Activated CD4-positive, alpha-beta T cell treated with anti-CD3 and anti-CD28 coated beads, Interleukin-2, amount 10 ng/mL, durations not matched to agents 24 days and 14 days (primary cell): ENCODE data around the gene SANBR. TPM values are rescaled to one million over a fixed set of nuclear protein-coding genes. Genes with fewer than 3 reads are reported as not detected.

ENCODE experiments used
- DNase-seq: peaks from one replicate; pipeline ENCODE4 v3.0.0; 2022
- H3K27ac Mint-ChIP-seq: one replicate; pipeline ENCODE4 v1.8.0; 2022; ENCODE audit warnings: mild to moderate bottlenecking, mixed read lengths
- H3K27me3 Mint-ChIP-seq: one replicate; pipeline ENCODE4 v1.8.0; 2022; ENCODE audit warnings: mixed read lengths
- H3K36me3 Mint-ChIP-seq: one replicate; pipeline ENCODE4 v1.8.0; 2022; ENCODE audit warnings: low read depth, mild to moderate bottlenecking, mixed read lengths
- H3K4me1 Mint-ChIP-seq: one replicate; pipeline ENCODE4 v1.8.0; 2021; ENCODE audit warnings: mixed read lengths
- H3K4me3 Mint-ChIP-seq: one replicate; pipeline ENCODE4 v1.8.0; 2022; ENCODE audit warnings: mild to moderate bottlenecking, moderate library complexity, mixed read lengths
- H3K9me3 Mint-ChIP-seq: one replicate; pipeline ENCODE4 v1.8.0; 2021; ENCODE audit warnings: mixed read lengths
- intact Hi-C: fragments of 100-400 bp; cut with micrococcal nuclease; formaldehyde crosslinking; loops from one replicate; pipeline ENCODE4 v1.15.1; 2023
- total RNA-seq: library from RNA; stranded (reverse); gene quantifications from 2 replicates; pipeline ENCODE4 v1.2.3, GENCODE V29; 2022

Gene SANBR
- total RNA-seq, 1 donor from 2014 or later = 3.4 TPM

DNA sequence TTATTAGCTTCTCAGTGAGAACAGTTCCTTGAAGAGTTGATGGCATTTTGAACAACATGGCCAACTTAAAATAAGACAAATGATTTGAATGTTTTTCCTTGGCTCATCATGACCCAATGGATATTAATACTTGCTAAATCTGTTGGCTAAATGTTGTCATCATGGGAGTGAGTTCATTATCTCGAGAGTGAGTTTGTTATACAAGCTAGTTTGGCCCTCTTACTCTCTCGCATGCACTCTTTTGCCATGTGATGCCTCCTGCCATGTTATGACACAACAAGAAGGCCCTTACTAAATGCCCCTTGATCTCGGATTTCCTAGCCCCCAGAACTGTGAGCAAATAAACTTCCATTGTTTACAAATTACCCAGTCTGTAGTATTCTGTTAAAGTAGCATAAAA, 22.9 kb upstream of the SANBR start:
- peaks cover 30% of the 10 kb centered on the region for H3K36me3 Mint-ChIP-seq
- peaks cover 7% of the 10 kb centered on the region for H3K4me1 Mint-ChIP-seq
- H3K27ac Mint-ChIP-seq = no peak overlapping the region
- no peaks in the 10 kb centered on the region for H3K27me3 Mint-ChIP-seq
- peaks cover 6% of the 10 kb centered on the region for H3K9me3 Mint-ChIP-seq
- intact Hi-C loops = no loop called here
- H3K4me3 Mint-ChIP-seq = no peak overlapping the region
- no peak for DNase-seq

DNA sequence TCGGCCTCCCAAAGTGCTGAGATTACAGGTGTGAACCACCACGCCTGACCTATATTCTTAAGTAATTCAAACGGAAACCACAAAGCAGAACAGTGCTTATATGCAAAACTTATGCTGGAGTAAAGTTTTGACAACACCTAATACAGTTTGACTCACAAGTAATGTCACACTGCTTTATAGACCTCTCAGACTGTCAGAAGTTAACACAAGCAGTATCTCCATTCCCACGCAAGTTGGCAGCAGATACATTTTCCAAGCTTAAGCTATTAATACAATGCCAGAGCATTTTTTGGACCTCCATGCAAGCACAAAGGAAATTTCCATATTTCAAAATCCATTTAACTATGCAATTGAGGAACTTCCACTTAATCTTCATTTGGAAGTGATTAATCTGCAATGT, 21.0 kb upstream of the SANBR start:
- no peak overlapping the region for H3K4me3 Mint-ChIP-seq
- no peak overlapping the region for H3K27ac Mint-ChIP-seq
- H3K9me3 Mint-ChIP-seq = no peaks in the 10 kb centered on the region
- no peaks in the 10 kb centered on the region for H3K27me3 Mint-ChIP-seq
- intact Hi-C loops = no loop called here
- peaks cover 7% of the 10 kb centered on the region for H3K4me1 Mint-ChIP-seq
- no peak for DNase-seq
- peaks cover 34% of the 10 kb centered on the region for H3K36me3 Mint-ChIP-seq

DNA sequence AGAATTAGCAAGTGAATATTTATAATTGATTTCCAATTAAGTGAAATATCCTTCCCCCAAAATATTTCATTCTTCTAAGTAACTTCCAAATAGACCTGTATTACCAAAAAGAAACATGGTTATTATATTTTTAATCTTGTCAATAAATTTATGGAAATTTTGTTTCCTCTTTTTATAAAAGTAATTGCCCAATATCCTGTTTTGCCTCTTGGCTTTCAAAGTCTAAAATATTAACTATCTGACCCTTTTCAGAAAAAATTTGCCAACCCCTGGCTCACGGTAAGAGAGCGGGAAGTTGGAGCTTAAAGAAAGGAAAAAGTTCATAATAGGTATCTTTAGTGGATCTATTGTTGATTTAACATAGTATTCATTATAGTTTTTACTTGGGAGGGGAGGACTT, 20.4 kb upstream of the SANBR start:
- peaks cover 7% of the 10 kb centered on the region for H3K4me1 Mint-ChIP-seq
- H3K27me3 Mint-ChIP-seq = no peaks in the 10 kb centered on the region
- peaks cover 30% of the 10 kb centered on the region for H3K36me3 Mint-ChIP-seq
- no peak overlapping the region for H3K27ac Mint-ChIP-seq
- intact Hi-C loops = no loop called here
- no peaks in the 10 kb centered on the region for H3K9me3 Mint-ChIP-seq
- H3K4me3 Mint-ChIP-seq = no peak overlapping the region
- DNase-seq = no peak

DNA sequence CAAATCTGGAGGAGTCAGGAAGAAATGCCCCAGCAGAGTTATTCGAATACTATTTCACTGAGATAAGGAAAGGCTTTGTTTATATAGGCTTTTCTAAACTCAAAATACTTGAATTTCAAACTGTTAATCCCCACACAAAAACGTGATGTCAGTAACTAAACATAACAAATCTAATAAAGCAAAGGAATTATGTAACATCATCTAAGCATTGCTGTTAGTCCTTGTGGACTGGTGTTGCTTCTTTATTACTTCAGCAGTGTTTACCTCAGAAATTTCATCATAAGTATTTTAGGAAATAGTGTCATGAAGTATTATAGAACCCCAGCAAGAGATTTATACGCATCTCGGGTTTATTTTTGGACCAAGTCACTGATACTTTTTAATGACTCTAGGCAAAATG, 19.7 kb upstream of the SANBR start:
- Mint-ChIP-seq H3K27me3 (no peaks in the 10 kb centered on the region), H3K4me1 (peaks cover 7% of the 10 kb centered on the region), H3K36me3 (peaks cover 29% of the 10 kb centered on the region), H3K4me3 (no peak overlapping the region), H3K27ac (no peak overlapping the region), H3K9me3 (no peaks in the 10 kb centered on the region)
- intact Hi-C loops = no loop called here
- DNase-seq = no peak

DNA sequence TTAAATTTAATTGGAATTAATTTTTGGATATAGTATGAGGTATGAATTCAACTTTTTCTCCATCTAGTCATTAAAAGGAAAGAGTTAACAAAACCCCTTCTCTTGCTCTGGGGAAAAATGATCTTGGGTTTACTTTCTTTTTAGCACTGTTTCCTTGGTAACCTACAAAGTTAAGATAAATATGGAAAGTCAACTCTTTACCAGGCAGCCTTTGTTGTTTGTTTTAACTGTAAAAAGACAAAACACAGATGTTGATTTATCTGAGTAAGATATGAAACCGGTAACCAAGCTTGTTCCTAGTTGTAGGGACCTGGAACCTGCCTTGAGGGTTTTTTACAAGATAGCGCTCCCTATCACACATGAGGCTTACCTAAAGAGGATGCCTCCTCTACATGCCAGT, 10.1 kb upstream of the SANBR start:
- Mint-ChIP-seq H3K27ac (peak overlapping the region; percentile 4), H3K27me3 (no peaks in the 10 kb centered on the region), H3K36me3 (peaks cover 16% of the 10 kb centered on the region), H3K4me1 (no peaks in the 10 kb centered on the region), H3K4me3 (no peak overlapping the region), H3K9me3 (no peaks in the 10 kb centered on the region)
- intact Hi-C loops = no loop called here
- no peak for DNase-seq

DNA sequence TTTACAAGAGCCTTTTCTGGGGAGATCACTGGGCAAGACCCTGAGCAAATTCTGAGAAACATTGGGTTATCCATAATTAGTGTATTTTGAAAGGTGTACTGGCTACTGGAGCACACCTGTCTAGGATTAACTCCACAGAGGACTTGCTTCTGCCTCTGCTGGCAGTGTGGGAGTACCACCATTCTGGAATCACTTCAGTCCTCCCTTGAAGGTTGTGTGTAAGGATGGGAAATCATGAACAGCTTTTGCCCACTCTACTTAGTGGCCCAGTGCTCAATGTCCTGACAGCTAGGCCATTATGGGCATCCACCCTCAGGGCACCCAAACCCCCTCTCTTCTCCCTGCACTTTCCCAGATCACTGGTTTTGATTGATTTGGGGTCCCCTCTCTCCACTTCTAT, 8.1 kb upstream of the SANBR start:
- Mint-ChIP-seq H3K27me3 (no peaks in the 10 kb centered on the region), H3K4me3 (no peak overlapping the region), H3K36me3 (peaks cover 12% of the 10 kb centered on the region), H3K9me3 (no peaks in the 10 kb centered on the region), H3K27ac (no peak overlapping the region), H3K4me1 (no peaks in the 10 kb centered on the region)
- DNase-seq = no peak
- intact Hi-C loops = no loop called here

DNA sequence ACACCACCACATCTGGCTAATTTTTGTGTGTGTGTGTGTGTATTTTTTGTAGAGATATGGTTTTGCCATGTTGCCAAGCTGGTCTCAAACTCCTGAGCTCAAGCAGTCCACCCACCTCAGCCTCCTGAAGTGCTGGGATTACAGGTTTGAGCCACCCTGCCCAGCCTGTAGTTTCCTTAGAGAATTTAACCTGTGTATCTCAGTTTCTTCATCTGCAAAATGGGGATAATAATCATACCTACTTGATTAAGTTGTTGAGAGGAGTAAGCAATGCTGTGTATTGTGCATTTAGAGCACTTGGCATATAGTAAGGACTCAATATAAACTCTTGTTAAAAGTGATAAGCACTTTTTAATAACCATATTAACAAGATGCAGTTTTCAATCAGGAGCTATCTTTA, 6.3 kb upstream of the SANBR start:
- Mint-ChIP-seq H3K4me3 (no peak overlapping the region), H3K4me1 (no peaks in the 10 kb centered on the region), H3K9me3 (no peaks in the 10 kb centered on the region), H3K27me3 (no peaks in the 10 kb centered on the region), H3K27ac (no peak overlapping the region), H3K36me3 (peaks cover 8% of the 10 kb centered on the region)
- no peak for DNase-seq
- intact Hi-C loops = no loop called here

DNA sequence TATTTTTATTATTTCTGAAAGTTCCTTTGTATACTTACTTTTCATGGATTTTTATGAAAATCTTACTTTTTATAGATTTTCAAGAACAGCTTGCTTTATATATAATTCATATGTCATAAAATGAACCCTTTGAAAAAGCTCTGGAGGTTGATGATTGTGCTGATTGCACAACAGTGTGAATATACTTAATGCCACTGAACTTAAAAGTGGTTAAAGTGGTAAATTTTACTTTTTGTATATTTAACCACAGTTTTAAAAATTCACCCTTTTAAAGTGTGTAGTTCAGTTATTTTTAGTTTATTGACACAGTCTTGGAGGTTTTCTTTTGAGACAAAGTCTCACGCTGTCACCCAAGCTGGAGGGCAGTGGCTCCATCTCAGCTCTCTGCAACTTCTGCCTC, 8.4 kb downstream of the SANBR start:
- Mint-ChIP-seq H3K4me1 (no peaks in the 10 kb centered on the region), H3K9me3 (no peaks in the 10 kb centered on the region), H3K36me3 (peaks cover 5% of the 10 kb centered on the region), H3K4me3 (no peak overlapping the region), H3K27ac (no peak overlapping the region), H3K27me3 (no peaks in the 10 kb centered on the region)
- no peak for DNase-seq
- intact Hi-C loops = no loop called here

DNA sequence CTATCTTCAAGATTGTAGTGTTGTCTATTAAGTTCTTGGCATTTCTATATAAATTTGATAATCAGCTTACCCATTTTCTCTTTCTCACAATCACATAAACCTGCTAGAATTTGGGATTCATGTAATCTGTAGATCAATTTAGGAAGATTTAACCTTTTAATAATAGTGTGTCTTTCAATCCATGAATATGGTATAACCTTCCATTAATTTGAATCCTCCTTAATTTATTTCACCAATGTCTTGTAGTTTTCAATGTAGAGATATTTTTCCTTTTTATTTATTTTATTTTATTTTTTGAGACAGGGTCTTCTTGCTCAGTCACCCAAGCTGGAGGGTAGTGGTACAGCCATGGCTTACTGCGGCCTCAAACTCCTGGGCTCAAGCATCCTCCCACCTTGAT, 20.2 kb downstream of the SANBR start:
- intact Hi-C loops = no loop called here
- Mint-ChIP-seq H3K9me3 (no peaks in the 10 kb centered on the region), H3K27me3 (no peaks in the 10 kb centered on the region), H3K4me1 (no peaks in the 10 kb centered on the region), H3K4me3 (no peak overlapping the region), H3K36me3 (no peaks in the 10 kb centered on the region), H3K27ac (no peak overlapping the region)
- no peak for DNase-seq

DNA sequence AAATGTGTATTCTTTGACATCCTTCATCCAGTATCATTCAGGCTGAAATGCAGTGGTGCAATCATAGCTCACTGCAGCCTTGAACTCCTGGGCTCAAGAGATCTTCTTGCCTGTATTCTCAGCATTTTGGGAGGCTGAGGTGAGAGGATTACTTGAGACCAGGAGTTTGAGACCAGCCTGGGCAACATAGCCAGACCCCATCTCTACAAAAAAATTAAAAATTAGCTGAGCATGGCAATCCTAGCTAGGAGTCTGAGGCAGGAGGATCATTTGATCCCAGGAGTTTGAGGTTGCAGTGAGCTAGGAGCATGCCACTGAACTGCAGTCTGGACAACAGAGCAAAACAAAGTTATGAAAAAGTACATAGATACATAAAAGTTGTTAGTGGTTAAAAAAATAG, 24.1 kb downstream of the SANBR start:
- no peak overlapping the region for H3K27ac Mint-ChIP-seq
- no peaks in the 10 kb centered on the region for H3K27me3 Mint-ChIP-seq
- no peak for DNase-seq
- no peaks in the 10 kb centered on the region for H3K36me3 Mint-ChIP-seq
- H3K4me3 Mint-ChIP-seq = no peak overlapping the region
- intact Hi-C loops = no loop called here
- no peaks in the 10 kb centered on the region for H3K9me3 Mint-ChIP-seq
- H3K4me1 Mint-ChIP-seq = no peaks in the 10 kb centered on the region

DNA sequence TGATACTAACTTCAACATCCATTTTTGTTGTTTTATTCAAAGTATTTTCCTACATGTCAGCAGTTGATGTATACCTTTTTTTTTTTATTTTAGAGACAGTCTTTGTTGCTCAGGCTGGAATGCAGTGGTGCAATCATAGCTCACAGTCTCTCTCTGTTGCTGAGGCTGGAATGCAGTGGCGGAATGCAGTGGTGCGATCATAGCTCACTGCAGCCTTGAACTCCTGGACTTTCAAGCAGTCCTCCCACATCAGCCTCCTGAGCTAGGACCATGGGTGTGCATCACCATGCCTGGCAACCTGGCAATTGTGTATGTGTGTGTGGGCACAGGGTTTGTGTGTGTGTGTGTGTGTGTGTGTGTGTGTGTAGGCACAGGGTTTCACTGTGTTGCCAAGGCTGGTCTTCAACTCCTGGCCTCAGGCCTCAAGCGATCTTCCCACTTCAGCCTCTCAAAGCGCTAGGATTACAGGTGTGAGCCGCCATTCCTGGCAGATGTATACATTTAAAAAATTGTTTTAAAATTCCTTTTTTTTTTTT, 24.8 kb downstream of the SANBR start:
- H3K9me3 Mint-ChIP-seq = no peaks in the 10 kb centered on the region
- intact Hi-C loops = no loop called here
- no peak for DNase-seq
- no peak overlapping the region for H3K4me3 Mint-ChIP-seq
- H3K36me3 Mint-ChIP-seq = no peaks in the 10 kb centered on the region
- no peak overlapping the region for H3K27ac Mint-ChIP-seq
- H3K27me3 Mint-ChIP-seq = no peaks in the 10 kb centered on the region
- no peaks in the 10 kb centered on the region for H3K4me1 Mint-ChIP-seq

DNA sequence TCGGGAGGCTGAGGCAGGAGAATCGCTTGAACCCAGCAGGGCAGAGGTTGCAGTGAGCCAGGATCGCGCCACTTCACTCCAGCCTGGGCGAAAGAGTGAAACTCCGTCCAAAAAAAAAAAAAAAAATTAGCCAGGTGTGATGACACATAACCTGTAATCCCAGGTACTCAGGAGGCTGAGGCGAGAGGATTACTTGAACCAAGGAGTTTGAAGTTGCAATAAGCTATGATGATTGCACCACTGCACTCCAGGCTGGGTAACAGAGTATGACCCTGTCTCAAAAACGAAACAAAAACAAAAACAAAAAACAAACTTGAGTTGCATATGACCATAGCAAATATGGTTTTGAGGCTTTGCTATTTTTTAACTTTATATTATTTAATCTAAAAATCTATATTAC, 25.8 kb downstream of the SANBR start:
- Mint-ChIP-seq H3K9me3 (no peaks in the 10 kb centered on the region), H3K27me3 (no peaks in the 10 kb centered on the region), H3K4me1 (no peaks in the 10 kb centered on the region), H3K4me3 (no peak overlapping the region), H3K27ac (no peak overlapping the region), H3K36me3 (no peaks in the 10 kb centered on the region)
- DNase-seq = no peak
- intact Hi-C loops = no loop called here

DNA sequence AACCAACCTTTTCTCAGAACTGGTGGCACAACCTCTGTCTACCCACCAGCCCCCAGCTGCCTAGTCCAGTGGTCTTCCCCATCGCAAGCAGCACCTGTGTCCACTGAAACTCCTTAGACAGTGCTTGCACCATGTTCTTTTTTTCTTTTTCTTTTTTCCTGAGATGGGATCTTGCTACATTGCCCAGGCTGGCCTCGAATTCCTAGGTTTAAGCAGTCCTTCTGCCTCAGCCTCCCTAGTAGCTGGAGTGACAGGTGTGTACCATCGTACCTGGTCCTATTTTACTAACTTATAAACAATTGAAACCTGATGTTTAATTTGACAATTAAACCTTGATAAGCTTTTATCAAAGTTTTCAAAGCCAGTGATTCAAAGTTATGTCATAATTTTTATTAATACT, 30.8 kb downstream of the SANBR start:
- no peaks in the 10 kb centered on the region for H3K4me1 Mint-ChIP-seq
- H3K27me3 Mint-ChIP-seq = no peaks in the 10 kb centered on the region
- DNase-seq = no peak
- H3K4me3 Mint-ChIP-seq = no peak overlapping the region
- H3K9me3 Mint-ChIP-seq = no peaks in the 10 kb centered on the region
- no peak overlapping the region for H3K27ac Mint-ChIP-seq
- no peaks in the 10 kb centered on the region for H3K36me3 Mint-ChIP-seq
- intact Hi-C loops = no loop called here

DNA sequence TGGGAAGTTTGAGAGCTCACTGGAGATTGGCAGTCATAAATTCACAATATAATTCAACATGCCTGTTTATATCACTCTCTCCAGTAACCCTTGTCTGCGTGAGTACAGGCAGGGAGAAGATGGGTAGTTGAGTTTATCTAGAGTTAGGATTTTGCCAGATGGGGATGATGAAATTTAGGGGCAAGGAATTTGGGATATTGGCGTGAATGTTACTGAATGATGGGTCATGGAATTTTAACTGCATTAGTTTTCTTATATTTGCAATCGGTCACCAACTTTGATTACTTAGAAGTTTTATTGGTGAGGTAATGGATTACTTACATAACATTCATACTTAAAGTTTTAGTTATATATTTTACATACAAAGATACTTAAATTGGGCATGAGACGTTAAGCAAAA, 35.1 kb downstream of the SANBR start:
- Mint-ChIP-seq H3K4me1 (no peaks in the 10 kb centered on the region), H3K4me3 (no peak overlapping the region), H3K27ac (no peak overlapping the region), H3K36me3 (no peaks in the 10 kb centered on the region), H3K9me3 (no peaks in the 10 kb centered on the region), H3K27me3 (no peaks in the 10 kb centered on the region)
- DNase-seq = no peak
- intact Hi-C loops = no loop called here

DNA sequence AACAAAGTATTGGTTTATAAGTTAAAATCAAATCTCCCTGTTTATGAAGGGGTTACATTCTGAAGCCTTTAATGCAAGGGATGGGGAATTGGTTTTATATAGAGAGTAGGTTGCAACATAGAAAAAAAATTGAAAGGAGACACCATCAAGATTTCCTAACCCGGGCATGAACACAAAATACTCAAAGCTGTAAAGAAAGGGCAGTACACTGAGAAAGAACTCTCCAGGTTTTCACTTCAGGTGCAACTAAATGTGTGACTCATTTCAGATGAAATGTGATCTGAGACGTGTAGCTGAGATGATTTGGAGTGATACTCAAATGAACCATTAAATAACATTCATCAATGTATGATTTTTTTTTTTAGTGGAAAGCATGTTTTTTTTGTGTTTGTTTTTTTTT, 43.6 kb downstream of the SANBR start:
- Mint-ChIP-seq H3K4me3 (no peak overlapping the region), H3K36me3 (no peaks in the 10 kb centered on the region), H3K27ac (no peak overlapping the region), H3K4me1 (no peaks in the 10 kb centered on the region), H3K27me3 (no peaks in the 10 kb centered on the region), H3K9me3 (peaks cover 3% of the 10 kb centered on the region)
- intact Hi-C loops = no loop called here
- no peak for DNase-seq
